HFF-Myc (cell line): ENCODE measurements around the gene C2CD5.

Experiments
- DNase-seq: peaks from one replicate; pipeline ENCODE4 v3.0.0-alpha.2; 2011; ENCODE audit warnings: low read depth; ENCODE audit errors: extremely low read depth
- H3K4me3 ChIP-seq: replicated peaks from 2 replicates; pipeline ENCODE4 v1.5.1; 2011; ENCODE audit warnings: low read depth, mild to moderate bottlenecking, control low read depth, low read length
- CTCF ChIP-seq: IDR thresholded peaks from 2 replicates; pipeline ENCODE4 v1.5.1; 2012; ENCODE audit warnings: mild to moderate bottlenecking, low read depth, low read length, control low read depth; ENCODE audit errors: missing control alignments

C2CD5 gene

GRCh38 chr12:22480016-22480415 lies 64.3 kb downstream of the C2CD5 start:
- DNase-seq = no peak
- TF ChIP-seq CTCF = no peak

GRCh38 chr12:22477894-22478287 lies 66.5 kb downstream of the C2CD5 start:
- DNase-seq = no peak
- no peak overlapping the region for H3K4me3 ChIP-seq
- TF ChIP-seq CTCF = no peak

More at GRCh38 chr12:22480016-22480415, 64.3 kb downstream of the C2CD5 start:
- H3K4me3 ChIP-seq = no peak overlapping the region

- DNase-seq = peak; percentile 5
- H3K4me3 ChIP-seq = no peak overlapping the region
- no peak for TF ChIP-seq CTCF
Measured at GRCh38 chr12:22477166-22477893, 67.0 kb downstream of the C2CD5 start.

GRCh38 chr12:22476133-22476532 lies 68.2 kb downstream of the C2CD5 start:
- H3K4me3 ChIP-seq = no peak overlapping the region
- no peak for DNase-seq
- no peak for TF ChIP-seq CTCF

GRCh38 chr12:22474970-22475720 lies 69.2 kb downstream of the C2CD5 start:
- TF ChIP-seq CTCF = no peak
- DNase-seq = no peak

GRCh38 chr12:22473212-22473611 lies 71.1 kb downstream of the C2CD5 start:
- no peak overlapping the region for H3K4me3 ChIP-seq
- DNase-seq = no peak
- TF ChIP-seq CTCF = no peak

More at GRCh38 chr12:22474970-22475720, 69.2 kb downstream of the C2CD5 start:
- no peak overlapping the region for H3K4me3 ChIP-seq
